HG03520 (cell line): Measurements from ENCODE around the gene IMMT.
"Not testable (repeated sequence)": the region's sequence is repeated elsewhere in the genome, so short reads cannot be mapped to it uniquely, and the experiment has no call there.

Experiments
- ATAC-seq: cut with Tn5 transposase; IDR thresholded peaks from one replicate; pipeline ENCODE4 v1.9.1; 2021; ENCODE audit warnings: mild to moderate bottlenecking, moderate library complexity; ENCODE audit not compliant: unreplicated experiment

The IMMT gene

DNA sequence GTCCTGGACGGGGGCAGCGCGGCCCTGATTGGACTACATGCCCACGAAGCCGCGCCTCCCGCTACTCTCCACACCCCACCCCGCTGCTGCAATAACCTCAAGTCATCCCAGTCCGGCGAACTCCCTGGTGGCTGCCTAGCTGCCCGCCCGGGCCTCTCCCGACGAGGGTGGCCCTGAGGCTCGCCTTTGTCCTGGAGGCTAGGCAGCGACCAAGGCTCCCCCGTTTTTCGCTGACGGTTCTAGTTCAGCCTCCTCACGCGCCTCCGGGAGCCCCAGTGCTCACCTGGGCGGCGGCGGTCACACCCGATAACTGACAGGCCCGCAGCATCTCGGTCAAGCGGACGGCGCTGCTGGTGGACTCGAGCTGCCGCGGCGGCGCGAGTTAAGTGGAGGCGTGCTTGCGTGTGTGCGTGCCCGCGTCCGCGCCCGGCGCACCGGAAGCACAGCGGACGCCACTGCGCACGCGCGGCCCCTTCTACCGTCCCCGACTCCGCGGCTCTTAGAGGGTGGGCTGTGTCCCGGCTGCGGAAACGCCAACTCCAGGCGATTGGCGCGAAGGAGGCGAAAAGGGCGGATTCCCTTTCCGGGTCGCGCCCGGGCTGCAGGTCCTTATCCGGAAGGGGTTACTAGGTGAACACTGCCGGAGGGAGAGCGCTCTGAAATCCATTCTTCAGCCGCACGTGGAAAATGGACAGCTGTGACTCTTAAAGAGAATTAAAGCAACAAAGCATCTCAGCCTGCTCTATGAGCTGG is at the start of gene IMMT:
IMMT (minus strand) TSS at position 408 of the 753 bp plus-strand sequence; CDS start at position 328, 80 bp downstream.
- ATAC-seq: peak; percentile 81

GRCh38 chr2:86244781-86245180 is 49.5 kb upstream of the IMMT start:
- ATAC-seq: not testable (repeated sequence)

GRCh38 chr2:86243950-86244733 is 48.9 kb upstream of the IMMT start:
- ATAC-seq: no peak

DNA sequence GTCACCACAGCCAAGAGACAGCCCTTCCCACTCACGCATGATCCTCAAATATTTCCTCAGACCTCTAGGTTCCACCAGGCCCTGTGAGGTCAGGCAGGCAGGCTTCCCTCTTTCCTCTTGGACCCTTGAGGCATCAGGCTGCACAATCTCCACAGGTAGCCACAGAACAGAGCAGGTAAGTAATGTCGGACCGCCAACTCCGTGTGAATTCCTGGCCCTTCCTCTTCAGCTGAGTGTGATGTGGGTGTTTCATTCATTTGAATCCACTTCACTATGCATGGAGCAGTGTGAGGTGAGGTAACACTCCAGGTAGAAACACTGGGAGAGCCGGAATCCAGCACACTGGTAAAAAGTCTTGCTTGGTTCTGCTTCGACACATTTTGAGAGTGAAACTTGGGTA is 48.0 kb upstream of the IMMT start:
- no peak for ATAC-seq

DNA sequence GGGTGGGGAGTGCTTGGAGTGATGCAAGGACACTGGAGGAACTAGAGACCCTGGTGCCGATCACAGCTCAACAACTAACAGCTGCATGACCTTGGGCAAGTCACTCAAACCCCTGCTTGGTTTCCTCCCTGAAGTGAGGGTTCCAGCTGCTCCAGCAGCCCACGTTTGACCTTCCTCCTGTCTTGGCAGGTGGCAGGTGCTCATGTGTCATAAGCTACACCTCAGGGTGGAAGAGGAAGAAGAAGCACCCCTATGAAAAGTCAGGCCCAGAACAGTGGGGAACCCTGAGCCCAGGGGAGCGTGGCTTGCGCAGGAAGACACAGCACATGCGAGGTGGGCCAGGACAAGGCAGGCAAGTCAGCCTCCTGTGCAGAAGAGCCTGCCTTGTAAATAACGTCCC is 46.3 kb upstream of the IMMT start:
- no peak for ATAC-seq

DNA sequence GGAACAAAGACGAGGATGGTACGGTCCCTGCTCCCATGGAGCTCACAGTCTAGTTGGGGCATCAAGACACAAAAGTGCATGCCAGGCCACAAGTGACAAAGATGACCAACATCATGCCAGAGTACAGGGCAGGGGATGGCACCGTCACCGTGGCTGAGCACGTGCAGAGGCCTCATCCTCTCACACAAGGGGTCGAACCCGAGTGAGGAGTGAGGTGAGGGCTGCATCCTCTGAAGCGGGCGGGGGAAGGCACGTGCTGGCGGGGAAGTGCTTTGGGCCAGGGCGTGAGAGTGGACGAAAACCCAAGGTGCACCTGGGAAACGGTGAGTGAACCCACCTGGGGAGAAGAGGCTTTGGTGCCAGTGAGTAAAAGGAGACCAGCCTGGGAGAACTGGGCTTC is 45.0 kb upstream of the IMMT start:
- no peak for ATAC-seq

- ATAC-seq: no peak
These were observed 44.5 kb upstream of the IMMT start for GRCh38 chr2:86239745-86240144.

GRCh38 chr2:86239326-86239725 is 44.1 kb upstream of the IMMT start:
- ATAC-seq: no peak

DNA sequence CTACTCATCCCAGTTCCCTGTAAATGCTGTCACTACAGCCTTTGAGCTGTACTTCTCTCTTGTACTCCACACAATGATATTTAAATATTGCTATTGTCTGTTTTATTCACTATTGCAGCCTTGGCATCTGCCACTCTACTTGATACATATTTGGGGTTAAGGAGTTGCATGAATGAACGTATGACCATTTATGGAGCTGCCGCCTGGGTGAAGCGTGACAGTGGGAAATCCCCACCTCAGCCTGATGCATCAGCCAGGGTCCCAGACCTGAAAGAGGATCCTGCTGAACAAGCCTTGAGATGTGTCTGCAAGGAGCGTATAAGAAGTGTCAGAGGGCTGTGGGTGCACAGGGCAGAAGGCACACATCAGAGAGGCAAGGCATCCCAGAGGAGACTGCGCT is 43.1 kb upstream of the IMMT start:
- ATAC-seq: peak; percentile 74

DNA sequence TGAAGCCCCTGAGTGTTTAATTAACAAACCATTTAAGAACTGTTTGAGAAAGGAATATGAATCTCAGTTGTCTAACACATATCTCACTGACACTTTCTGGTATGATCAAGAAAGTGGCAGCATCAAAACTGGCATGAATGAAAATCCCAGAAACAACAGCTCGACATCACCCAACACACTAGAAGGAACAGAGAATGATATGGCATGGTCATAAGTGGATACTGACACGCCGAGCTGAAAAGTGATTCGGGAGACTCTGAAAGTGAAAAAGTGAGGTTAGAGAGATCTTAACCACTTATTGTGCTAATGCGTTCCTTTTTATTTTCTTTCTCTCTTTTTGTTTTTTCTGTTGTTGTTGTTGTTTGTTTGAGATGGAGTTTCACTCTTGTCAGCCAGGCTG is 41.9 kb upstream of the IMMT start:
- no peak for ATAC-seq

- no peak for ATAC-seq
These were observed 40.1 kb upstream of the IMMT start for GRCh38 chr2:86235196-86235980.

- ATAC-seq: no peak
These were observed 39.4 kb upstream of the IMMT start for GRCh38 chr2:86234563-86235131.

DNA sequence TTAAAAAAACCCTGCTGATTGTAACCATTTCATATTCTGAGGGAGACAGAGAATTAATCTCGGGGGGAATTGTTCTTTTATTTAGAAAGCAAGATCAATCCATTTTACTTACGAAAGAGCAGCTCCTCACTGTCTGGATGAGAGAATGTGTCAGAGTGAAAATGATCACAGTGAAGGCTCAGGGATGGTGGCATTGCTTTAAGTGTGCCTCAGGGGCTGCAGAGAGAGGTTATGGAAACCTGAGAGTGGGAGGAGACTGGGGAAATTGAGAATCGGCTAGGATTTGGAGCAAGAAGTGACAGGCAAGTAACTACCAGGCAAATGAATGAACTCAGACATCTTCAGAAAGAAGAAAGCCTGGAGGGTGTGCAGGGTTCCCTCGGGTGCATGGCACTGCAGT is 38.2 kb upstream of the IMMT start:
- ATAC-seq: no peak

GRCh38 chr2:86232910-86233309 is 37.6 kb upstream of the IMMT start:
- no peak for ATAC-seq

- ATAC-seq: no peak
These were observed 37.1 kb upstream of the IMMT start for GRCh38 chr2:86232373-86232784.

GRCh38 chr2:86231680-86232372 is 36.6 kb upstream of the IMMT start:
- ATAC-seq: no peak

- ATAC-seq: no peak
These were observed 35.7 kb upstream of the IMMT start for GRCh38 chr2:86230961-86231360.

DNA sequence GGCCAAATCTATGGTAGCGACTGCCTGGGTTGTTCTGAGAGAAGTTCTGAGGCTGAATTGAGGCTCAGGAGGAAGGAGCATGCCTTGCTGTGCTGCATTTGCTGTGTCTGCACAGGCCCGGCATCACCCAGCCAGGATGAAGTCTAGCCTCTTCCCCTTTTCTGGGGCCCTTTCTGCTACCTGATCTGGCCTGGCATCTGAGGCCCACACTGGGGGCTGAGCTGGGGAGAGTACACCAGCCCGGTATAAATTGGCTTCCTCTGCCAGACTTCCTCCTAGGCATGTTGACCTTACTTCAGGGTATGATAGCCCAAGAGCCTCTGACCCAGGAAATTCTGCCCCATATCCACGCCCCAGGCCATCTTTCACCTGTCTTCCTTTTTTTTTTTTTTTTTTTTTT is 34.0 kb upstream of the IMMT start:
- ATAC-seq: no peak

DNA sequence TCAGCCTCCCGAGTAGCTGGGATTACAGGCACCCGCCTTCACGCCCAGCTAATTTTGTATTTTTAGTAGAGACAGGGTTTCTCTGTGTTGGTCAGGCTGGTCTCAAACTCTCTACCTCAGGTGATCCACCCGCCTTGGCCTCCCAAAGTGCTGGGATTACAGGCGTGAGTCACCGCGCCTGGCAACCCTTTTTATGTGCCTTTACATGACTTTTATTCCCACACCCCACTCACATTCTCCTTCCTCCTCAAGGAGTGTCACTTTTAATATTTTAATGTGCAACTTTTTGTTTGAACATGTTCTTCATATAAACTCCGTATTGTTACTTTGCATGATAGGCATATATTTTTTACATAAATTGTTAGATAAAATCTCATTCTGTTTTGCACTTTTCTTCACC is 33.3 kb upstream of the IMMT start:
- ATAC-seq: not testable (repeated sequence)

- ATAC-seq: no peak
These were observed 32.4 kb upstream of the IMMT start for GRCh38 chr2:86227685-86228084.
